Measurements from ENCODE around the gene YOD1. TPM values are rescaled to one million over a fixed set of nuclear protein-coding genes. Genes with fewer than 3 reads are reported as not detected.
A peak's percentile ranks its signal among the peaks of the same experiment; 100 is the strongest.

The YOD1 gene
- total and polyA plus RNA-seq, 4 donors, result 3.4 to 34.4 (median 5.4) TPM

- Histone ChIP-seq H3K9ac (ENCODE audit: insufficient read depth in 1 of 2, low read length in 2 of 2) (no peak overlapping the region), H3K27ac (ENCODE audit: low read depth in 1 of 2, low read length in 1 of 2) (peak overlapping the region in 1 of 2 donors; percentile 53), H3K4me1 (ENCODE audit: control insufficient read depth in 5 of 5, insufficient read depth in 5 of 5, low read length in 5 of 5) (peaks cover 0 to 9% (median 2%) of the 10 kb centered on the region in 5 donors), H3K9me3 (ENCODE audit: control insufficient read depth in 4 of 4, insufficient read depth in 3 of 4, low read length in 3 of 4) (no peaks in the 10 kb centered on the region), H3K27me3 (ENCODE audit: control insufficient read depth in 3 of 3, insufficient read depth in 3 of 3, low read length in 2 of 3) (no peaks in the 10 kb centered on the region), H3K36me3 (ENCODE audit: control insufficient read depth in 4 of 4, insufficient read depth in 4 of 4, low read length in 4 of 4) (no peaks in the 10 kb centered on the region), H3K4me3 (no peak overlapping the region)
- ATAC-seq (ENCODE audit: insufficient read depth, low FRiP score) (no peak), DNase-seq (peak in 1 of 3 donors; percentile 38)
- WGBS, 2 donors, result 65 to 83% methylated on average over 3 of the region's 3 CpGs
- no peak for TF ChIP-seq CTCF (IDR thresholded peaks at IDR 0.05; ENCODE audit: control extremely low read depth, extremely low read depth)
These were observed 10.9 kb downstream of the YOD1 start for GRCh38 chr1:207040181-207040533.

- no peak for ATAC-seq (ENCODE audit: insufficient read depth, low FRiP score)
- DNase-seq, result no peak
- Histone ChIP-seq H3K9me3 (ENCODE audit: control insufficient read depth in 4 of 4, insufficient read depth in 3 of 4, low read length in 3 of 4) (no peaks in the 10 kb centered on the region), H3K27me3 (ENCODE audit: control insufficient read depth in 3 of 3, insufficient read depth in 3 of 3, low read length in 2 of 3) (no peaks in the 10 kb centered on the region), H3K9ac (ENCODE audit: insufficient read depth in 1 of 2, low read length in 2 of 2) (no peak overlapping the region), H3K4me3 (no peak overlapping the region), H3K27ac (ENCODE audit: low read depth in 1 of 2, low read length in 1 of 2) (peak overlapping the region; percentile 53 to 70), H3K36me3 (ENCODE audit: control insufficient read depth in 4 of 4, insufficient read depth in 4 of 4, low read length in 4 of 4) (no peaks in the 10 kb centered on the region), H3K4me1 (ENCODE audit: control insufficient read depth in 5 of 5, insufficient read depth in 5 of 5, low read length in 5 of 5) (peaks cover 0 to 9% (median 2%) of the 10 kb centered on the region in 5 donors)
- TF ChIP-seq CTCF (IDR thresholded peaks at IDR 0.05; ENCODE audit: control extremely low read depth, extremely low read depth), result no peak
- WGBS, 2 donors, result 71 to 83% methylated on average over 4 of the region's 4 CpGs
These were observed 11.4 kb downstream of the YOD1 start for GRCh38 chr1:207039380-207040180.

- ATAC-seq (ENCODE audit: insufficient read depth, low FRiP score), result no peak
- H3K36me3 ChIP-seq (ENCODE audit: control insufficient read depth in 4 of 4, insufficient read depth in 4 of 4, low read length in 4 of 4), result no peaks in the 10 kb centered on the region
- no peaks in the 10 kb centered on the region for H3K27me3 ChIP-seq (ENCODE audit: control insufficient read depth in 3 of 3, insufficient read depth in 3 of 3, low read length in 2 of 3)
- no peak overlapping the region for H3K4me3 ChIP-seq
- TF ChIP-seq CTCF (IDR thresholded peaks at IDR 0.05; ENCODE audit: control extremely low read depth, extremely low read depth), result no peak
- no peak overlapping the region for H3K9ac ChIP-seq (ENCODE audit: insufficient read depth in 1 of 2, low read length in 2 of 2)
- DNase-seq, result no peak
- no peak overlapping the region for H3K27ac ChIP-seq (ENCODE audit: low read depth in 1 of 2, low read length in 1 of 2)
- H3K9me3 ChIP-seq (ENCODE audit: control insufficient read depth in 4 of 4, insufficient read depth in 3 of 4, low read length in 3 of 4), result no peaks in the 10 kb centered on the region
- 85 to 89% methylated on average over 1 of the region's 1 CpG for WGBS, 2 donors
- peaks cover 0 to 7% (median 4%) of the 10 kb centered on the region in 5 donors for H3K4me1 ChIP-seq (ENCODE audit: control insufficient read depth in 5 of 5, insufficient read depth in 5 of 5, low read length in 5 of 5)
These were observed 14.1 kb downstream of the YOD1 start for GRCh38 chr1:207036865-207037264.

Measured in lung (tissue), 12 donors.